NCI-H1417 treated with DMSO at 0.1 percent for 48 hours (cell line): Measurements from ENCODE around the gene COL4A2.

Experiments used
- DNase-seq: peaks from one replicate; lab custom pipeline; 2025; lab: John Stamatoyannopoulos, UW

COL4A2 gene

GRCh38 chr13:110560601-110561343 lies 253.7 kb downstream of the COL4A2 start:
- DNase-seq = no peak

DNA sequence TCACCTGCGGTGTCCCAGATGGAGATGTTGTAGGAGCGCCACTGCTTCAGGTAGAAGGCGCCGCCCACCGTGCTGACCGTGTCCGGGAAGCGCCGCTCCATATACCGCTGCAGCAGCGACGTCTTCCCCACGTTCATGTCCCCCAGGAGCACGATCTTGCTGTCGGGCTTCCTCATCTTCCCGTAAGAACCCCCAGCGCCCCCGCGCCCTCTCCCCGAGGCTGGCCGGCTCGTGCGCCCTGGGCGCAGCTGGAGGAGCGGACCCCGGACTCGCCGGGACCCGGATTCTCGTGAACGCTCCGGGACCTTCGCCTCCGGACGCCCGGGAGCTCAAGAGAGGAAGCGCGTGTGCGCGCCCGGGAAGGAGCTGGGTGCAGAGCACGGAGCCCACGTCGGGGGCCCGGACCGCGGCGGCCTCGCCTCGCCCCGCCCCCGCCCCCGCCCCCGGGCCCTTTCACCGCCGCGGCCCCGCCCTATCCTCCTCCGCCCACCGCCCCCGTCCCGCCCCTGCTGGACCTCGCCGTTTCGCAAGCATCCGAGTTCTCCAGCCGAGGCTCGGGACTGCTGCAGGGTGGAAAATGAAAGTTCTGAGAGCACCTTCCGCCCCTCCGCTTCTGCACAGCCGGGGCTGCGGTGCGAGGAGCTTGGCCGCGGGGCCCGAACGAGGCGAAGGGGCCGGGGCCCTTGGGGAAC lies 254.4 kb downstream of the COL4A2 start, which contains the start of gene RAB20:
RAB20 (minus strand) TSS at position 379 of the 692 bp plus-strand sequence; CDS start at position 176, 203 bp downstream.
- no peak for DNase-seq

- DNase-seq = no peak
These were observed 255.0 kb downstream of the COL4A2 start for GRCh38 chr13:110562036-110562597.
